HuH-7 (cell line): ENCODE data around the gene ACAA1.
"Not testable (repeated sequence)": the region's sequence is repeated elsewhere in the genome, so short reads cannot be mapped to it uniquely, and the experiment has no call there.

Experiments used
- DNase-seq: peaks from one replicate; pipeline ENCODE4 v3.0.0; 2011; ENCODE audit warnings: low spot score

ACAA1 gene

GRCh38 chr3:38101811-38102443 lies 35.0 kb downstream of the ACAA1 start:
- no peak for DNase-seq

DNA sequence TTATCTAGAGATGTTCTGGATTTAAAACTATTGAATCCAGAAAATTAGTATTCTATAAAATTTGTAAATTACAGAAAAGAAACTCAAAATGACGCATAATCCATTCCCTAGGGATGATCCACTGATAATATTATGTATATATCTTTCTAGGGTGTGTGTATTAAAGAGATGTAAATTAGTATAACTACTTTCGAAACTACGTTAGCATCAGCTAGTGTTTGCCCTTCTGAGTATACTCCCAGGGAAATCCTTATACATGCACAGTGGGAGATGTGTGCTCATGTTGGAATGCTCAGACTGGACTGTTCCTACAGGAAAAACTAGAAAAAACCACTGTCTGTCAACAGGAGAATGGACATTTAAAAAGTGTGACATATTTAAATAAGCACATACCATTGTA lies 36.4 kb downstream of the ACAA1 start:
- DNase-seq = no peak

GRCh38 chr3:38099518-38099917 lies 37.4 kb downstream of the ACAA1 start:
- DNase-seq = no peak

GRCh38 chr3:38098376-38098723 lies 38.6 kb downstream of the ACAA1 start:
- DNase-seq = no peak

- no peak for DNase-seq
These were observed 39.2 kb downstream of the ACAA1 start for GRCh38 chr3:38097446-38098375.

- no peak for DNase-seq
These were observed 41.1 kb downstream of the ACAA1 start for GRCh38 chr3:38095669-38096483.

- no peak for DNase-seq
These were observed 41.9 kb downstream of the ACAA1 start for GRCh38 chr3:38094999-38095398.

- no peak for DNase-seq
These were observed 46.5 kb downstream of the ACAA1 start for GRCh38 chr3:38090453-38090852.

DNA sequence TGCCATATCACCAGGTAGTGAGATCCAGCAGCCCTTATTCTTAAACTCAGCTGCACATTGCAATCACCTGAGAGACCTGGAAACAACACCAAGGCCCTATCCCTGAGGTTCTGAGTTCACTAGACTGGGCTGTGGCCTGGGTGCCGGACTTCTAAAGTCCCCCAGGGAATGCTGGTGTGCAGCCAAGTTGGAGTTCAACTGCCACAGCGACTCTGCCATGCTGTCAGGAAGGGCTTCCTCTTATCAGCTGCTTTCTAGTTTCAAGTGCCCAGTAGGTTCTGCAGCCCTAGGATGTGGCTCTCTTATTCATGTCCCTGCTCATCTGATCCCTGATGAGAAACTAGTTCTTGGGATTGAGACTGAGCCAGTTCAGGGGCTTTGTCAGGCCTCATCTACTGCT lies 47.8 kb downstream of the ACAA1 start:
- no peak for DNase-seq

DNA sequence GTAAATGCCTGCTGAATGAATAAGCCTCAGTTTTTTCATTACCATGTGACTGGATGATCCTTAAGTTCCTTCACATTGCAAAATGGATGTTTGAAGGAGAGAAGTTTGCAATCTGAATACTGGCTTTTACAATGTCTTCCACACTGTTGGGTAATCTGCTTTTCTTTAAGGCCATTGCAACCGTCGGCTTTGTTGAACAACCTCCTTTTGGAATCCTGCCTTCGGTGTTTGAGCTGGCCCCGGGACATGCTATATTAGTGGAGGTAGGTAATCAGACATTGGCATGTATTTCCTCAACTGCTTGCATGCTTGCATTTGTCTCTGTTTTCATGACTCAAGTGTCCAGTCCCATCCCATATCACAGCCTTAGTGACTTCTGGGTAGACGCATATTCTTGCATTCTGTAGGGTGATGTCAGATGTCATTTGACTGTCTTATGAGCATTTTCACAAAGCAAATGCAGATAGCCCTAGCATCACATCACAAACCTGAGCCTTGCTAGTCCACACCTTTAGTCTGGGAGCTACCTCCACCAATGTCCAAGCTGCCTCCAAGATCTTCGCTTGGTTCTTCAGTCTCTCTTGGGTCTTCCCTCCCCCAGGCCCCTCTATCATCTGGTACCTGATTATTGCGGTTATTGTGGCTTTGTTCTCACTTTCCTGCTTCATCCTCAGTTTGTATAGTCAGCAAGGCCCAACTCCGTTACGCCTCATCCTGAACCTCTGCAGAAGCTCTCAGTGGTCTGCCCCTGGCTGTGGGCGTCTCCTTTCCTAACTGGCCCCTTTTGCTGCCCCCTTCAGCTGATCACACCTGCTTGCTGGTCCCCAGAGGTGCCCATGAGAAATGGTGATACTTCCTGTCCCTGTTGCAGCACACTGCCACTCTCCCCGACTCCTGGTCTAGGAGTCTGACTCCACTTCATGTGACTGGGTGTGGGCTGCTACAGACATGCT lies 48.5 kb downstream of the ACAA1 start:
- no peak for DNase-seq

DNA sequence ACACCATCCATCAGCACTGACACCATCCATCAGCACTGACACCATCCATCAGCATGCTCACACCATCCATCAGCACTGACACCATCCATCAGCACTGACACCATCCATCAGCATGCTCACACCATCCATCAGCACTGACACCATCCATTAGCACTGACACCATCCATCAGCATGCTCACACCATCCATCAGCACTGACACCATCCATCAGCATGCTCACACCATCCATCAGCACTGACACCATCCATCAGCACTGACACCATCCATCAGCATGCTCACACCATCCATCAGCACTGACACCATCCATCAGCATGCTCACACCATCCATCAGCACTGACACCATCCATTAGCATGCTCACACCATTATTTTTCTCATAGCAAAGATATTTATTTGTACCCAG lies 49.6 kb downstream of the ACAA1 start:
- not testable (repeated sequence) for DNase-seq

GRCh38 chr3:38086496-38086895 lies 50.4 kb downstream of the ACAA1 start:
- DNase-seq = no peak

DNA sequence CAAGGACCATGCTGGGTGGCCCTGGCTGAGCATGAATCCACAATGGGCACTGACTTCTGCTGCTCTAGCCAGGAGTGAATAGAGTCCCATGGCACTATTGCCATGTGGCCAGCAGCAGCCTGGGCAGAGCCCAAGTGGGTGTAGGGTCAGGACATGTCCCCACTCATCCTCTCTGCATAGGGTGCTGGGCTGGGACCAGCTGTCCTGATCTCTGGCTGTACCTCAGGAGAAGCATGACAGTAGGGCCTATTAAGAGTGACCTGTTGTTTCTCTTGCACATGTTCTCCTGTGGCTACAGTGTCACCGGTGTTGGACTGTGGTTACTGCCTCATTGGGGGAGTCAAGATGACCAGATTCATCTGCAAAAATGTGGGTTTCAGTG lies 51.0 kb downstream of the ACAA1 start:
- no peak for DNase-seq

DNA sequence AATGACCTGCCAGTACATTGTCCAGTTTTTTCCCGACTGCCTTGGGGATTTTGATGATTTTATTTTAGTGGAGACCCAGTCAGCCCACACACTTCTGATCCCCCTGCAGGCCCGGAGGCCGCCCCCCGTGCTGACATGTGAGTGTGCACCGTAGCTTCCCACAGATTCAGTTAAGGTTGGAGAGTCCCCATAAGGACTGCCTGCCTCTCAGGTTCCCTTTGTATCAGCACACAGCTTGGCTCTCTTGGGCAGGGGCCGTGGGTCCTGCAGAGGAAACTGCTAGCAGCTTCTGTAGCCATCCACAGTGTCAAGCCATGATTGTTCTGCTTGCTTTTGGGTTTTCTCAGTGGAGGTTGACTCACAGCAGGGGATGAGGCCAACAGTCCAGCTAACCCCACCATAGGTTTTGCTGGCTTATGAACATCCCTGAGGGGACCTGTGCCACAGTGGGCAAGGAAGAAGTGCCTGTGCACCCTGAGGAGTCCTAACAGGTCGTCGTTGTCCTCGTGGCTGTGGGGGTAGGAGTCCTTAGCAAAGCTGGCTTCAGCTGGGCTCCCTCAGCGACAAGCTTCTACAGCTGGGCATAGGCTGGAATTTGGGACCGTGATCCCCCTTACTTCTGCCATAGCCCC lies 51.5 kb downstream of the ACAA1 start:
- DNase-seq = no peak

GRCh38 chr3:38084334-38085310 lies 52.3 kb downstream of the ACAA1 start:
- DNase-seq = peak; percentile 60

GRCh38 chr3:38083871-38084333 lies 53.0 kb downstream of the ACAA1 start:
- no peak for DNase-seq

DNA sequence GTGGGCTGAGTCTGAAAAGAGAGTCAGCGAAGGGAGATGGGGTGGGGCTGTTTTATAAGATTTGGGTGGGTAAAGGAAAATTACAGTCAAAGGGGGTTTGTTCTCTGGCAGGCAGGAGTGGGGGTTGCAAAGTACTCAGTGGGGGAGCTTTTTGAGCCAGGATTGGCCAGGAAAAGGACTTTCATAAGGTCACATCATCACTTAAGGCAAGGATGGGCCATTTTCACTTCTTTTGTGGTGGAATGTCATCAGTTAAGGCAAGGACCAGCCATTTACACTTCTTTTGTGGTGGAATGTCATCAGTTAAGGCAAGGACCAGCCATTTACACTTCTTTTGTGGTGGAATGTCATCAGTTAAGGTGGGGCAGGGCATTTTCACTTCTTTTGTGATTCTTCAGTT lies 53.7 kb downstream of the ACAA1 start:
- not testable (repeated sequence) for DNase-seq

GRCh38 chr3:38082296-38082695 lies 54.6 kb downstream of the ACAA1 start:
- DNase-seq = not testable (repeated sequence)

DNA sequence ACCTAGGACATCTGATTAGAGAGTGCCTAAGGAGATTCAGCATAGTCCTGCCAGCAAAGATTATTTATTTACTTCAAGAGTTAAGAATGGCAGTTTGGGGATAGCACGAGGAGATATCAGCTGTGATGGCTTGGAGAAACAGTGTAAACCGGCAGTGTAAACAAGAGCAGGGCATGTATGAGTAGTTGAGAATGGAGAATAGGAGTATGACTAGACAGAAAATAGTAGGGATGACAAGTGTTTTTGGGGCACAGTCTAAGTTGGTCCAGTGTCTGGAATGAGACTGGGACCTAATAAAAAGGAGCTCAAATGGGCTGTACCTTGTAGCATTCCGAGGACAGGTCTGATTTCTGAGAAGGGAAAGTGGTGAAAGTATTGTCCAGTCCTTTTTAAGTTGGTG lies 59.9 kb downstream of the ACAA1 start:
- DNase-seq = not testable (repeated sequence)
